Adrenal gland (tissue), 12 donors: ENCODE results near the gene IL1RAPL2. TPM values are rescaled to one million over a fixed set of nuclear protein-coding genes. Genes with fewer than 3 reads are reported as not detected.
"Not testable (repeated sequence)": the region's sequence is repeated elsewhere in the genome, so short reads cannot be mapped to it uniquely, and the experiment has no call there.

Experiments
- DNase-seq, 7 donors: peaks; one replicate each; pipeline ENCODE4 v3.0.0-alpha.2; 2019 to 2020
- H3K27ac ChIP-seq, 5 donors: fragments of 200-600 bp; sonication (generic) in 4 of 5; 1 replicate in 3 of 5; 2 replicates in 2 of 5; pipeline versions ENCODE4 v1.5.1 to v1.8.0; 2016 to 2020; ENCODE audit warnings: mild to moderate bottlenecking in 1 of 5
- H3K27me3 ChIP-seq: fragments of 200-600 bp; 2 replicates; pipeline ENCODE4 v1.8.0; 2021
- H3K36me3 ChIP-seq, 2 donors: fragments of 200-600 bp; replicated peaks in 1 of 2; 1 replicate in 1 of 2; 2 replicates in 1 of 2; pipeline versions ENCODE4 v1.5.1 to v1.8.0; 2018 to 2022
- H3K4me1 ChIP-seq, 2 donors: fragments of 200-600 bp; replicated peaks in 1 of 2; 1 replicate in 1 of 2; 2 replicates in 1 of 2; pipeline versions ENCODE4 v1.5.1 to v1.8.0; 2018 to 2021
- H3K4me3 ChIP-seq, 4 donors: fragments of 200-600 bp; sonication (generic) in 3 of 4; one replicate each; pipeline ENCODE4 v1.5.1; 2016 to 2018
- H3K9me3 ChIP-seq, 3 donors: fragments of 200-600 bp; sonication (generic) in 1 of 3; replicated peaks in 1 of 3; 1 replicate in 2 of 3; 2 replicates in 1 of 3; pipeline versions ENCODE4 v1.5.1 to v1.8.0; 2016 to 2021
- POLR2A ChIP-seq, 2 donors: fragments of 450-650 bp; IDR thresholded peaks; one replicate each; pipeline ENCODE4 v1.6.1; 2017; ENCODE audit warnings: antibody characterized with exemption in 2 of 2, mild to moderate bottlenecking in 2 of 2, moderate library complexity in 1 of 2
- WGBS, 4 donors: extraction: QIAGEN DNeasy Blood & Tissue Kit in 2 of 4; methylation state at CpG; one replicate each; pipeline versions ENCODE4 v1.1.5 to v1.1.7; 2013 to 2017; 5-methylcytosine and 5-hydroxymethylcytosine counted together
- intact Hi-C, 2 donors: fragments of 100-400 bp; cut with DNase I; formaldehyde crosslinking; loops; one replicate each; pipeline versions ENCODE4 v1.14.1 to v1.15.0; 2022 to 2023
- polyA plus RNA-seq, 3 donors: library from polyadenylated mRNA; stranded (reverse); fragments of 200-250 nt in 2 of 3; fragments of 350-450 nt in 1 of 3; fragmentation: Illumina TruSeq in 1 of 3; extraction: RNeasy Lipid Tissue Mini Kit (QIAGEN cat#74804) in 1 of 3; gene quantifications; one replicate each; pipeline ENCODE4 v1.2.3, GENCODE V29; 2013 to 2014
- total RNA-seq, 9 donors: library from RNA; depleted of rRNA in 4 of 9; stranded (reverse); fragments of >200 nt in 4 of 9; fragments of 120-200 nt in 1 of 9; fragmentation: NEBNext Ultra II Directional in 1 of 9; extraction: Animal tissue kit (Norgen Biotek cat#: 25700) in 1 of 9; gene quantifications; one replicate each; pipeline versions ENCODE4 v1.1.0 to v1.2.4, GENCODE V29; 2013 to 2023
- TF ChIP-seq, protein P1 (sequence below), 6 experiments: fragments of 450-650 bp in 4 of 6; fragments of 200-600 bp in 2 of 6; sonication (generic) in 1 of 6; IDR thresholded peaks; 1 replicate in 5 of 6; 2 replicates in 1 of 6; pipeline versions ENCODE4 v1.5.1 to v1.8.0; 2016 to 2021; ENCODE audit warnings: antibody characterized with exemption in 6 of 6, mild to moderate bottlenecking in 2 of 6, moderate library complexity in 1 of 6
- donor health status: healthy with polysubstance abuse.
- donor health status: Bipolar disorder and iron deficiency.
- donor health status: DM: yes; HTN: yes; CAD: no.
- donor health status: DM: no; HTN: no; CAD: no.
- donor health status: DM: no; HTN: no; CAD: no.
- donor health status: DM: yes; HTN: yes; CAD: no.

IL1RAPL2 gene
- total and polyA plus RNA-seq, 12 donors = 0.27 to 8.4 (median 0.64) TPM; not detected in 5

DNA sequence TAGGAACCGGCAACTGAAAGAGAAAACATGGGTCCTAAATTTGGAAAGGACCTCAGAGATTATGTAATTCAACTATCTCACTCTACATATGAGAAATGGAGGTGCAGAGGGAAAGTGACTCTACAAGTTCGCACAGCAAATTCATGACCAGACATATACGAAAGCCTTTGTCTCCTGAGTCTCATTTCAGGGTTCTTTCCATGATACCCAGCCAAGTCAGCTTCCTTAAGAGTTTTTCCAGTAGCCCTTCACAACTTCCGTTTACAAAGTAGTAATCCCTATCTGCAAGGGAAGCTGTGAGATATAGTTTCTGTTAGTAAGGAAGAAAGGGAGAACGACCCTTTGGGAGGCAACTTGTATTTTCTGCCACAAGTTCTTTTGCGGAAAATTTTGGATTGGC is 543.9 kb downstream of the IL1RAPL2 start:
- TF ChIP-seq, protein P1, sequence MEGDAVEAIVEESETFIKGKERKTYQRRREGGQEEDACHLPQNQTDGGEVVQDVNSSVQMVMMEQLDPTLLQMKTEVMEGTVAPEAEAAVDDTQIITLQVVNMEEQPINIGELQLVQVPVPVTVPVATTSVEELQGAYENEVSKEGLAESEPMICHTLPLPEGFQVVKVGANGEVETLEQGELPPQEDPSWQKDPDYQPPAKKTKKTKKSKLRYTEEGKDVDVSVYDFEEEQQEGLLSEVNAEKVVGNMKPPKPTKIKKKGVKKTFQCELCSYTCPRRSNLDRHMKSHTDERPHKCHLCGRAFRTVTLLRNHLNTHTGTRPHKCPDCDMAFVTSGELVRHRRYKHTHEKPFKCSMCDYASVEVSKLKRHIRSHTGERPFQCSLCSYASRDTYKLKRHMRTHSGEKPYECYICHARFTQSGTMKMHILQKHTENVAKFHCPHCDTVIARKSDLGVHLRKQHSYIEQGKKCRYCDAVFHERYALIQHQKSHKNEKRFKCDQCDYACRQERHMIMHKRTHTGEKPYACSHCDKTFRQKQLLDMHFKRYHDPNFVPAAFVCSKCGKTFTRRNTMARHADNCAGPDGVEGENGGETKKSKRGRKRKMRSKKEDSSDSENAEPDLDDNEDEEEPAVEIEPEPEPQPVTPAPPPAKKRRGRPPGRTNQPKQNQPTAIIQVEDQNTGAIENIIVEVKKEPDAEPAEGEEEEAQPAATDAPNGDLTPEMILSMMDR (IDR thresholded peaks at IDR 0.05) = no peak
- no peak for TF ChIP-seq POLR2A (IDR thresholded peaks at IDR 0.05)
- no peak for DNase-seq
- H3K9me3 ChIP-seq = no peaks in the 10 kb centered on the region
- no peak overlapping the region for H3K4me3 ChIP-seq
- H3K27me3 ChIP-seq = peaks cover 6% of the 10 kb centered on the region
- no peaks in the 10 kb centered on the region for H3K4me1 ChIP-seq
- no peaks in the 10 kb centered on the region for H3K36me3 ChIP-seq
- intact Hi-C loops = no loop called here
- no peak overlapping the region for H3K27ac ChIP-seq
- 74 to 85% (median 81%) methylated on average over 3 to 6 of the region's 6 CpGs for WGBS, 4 donors

DNA sequence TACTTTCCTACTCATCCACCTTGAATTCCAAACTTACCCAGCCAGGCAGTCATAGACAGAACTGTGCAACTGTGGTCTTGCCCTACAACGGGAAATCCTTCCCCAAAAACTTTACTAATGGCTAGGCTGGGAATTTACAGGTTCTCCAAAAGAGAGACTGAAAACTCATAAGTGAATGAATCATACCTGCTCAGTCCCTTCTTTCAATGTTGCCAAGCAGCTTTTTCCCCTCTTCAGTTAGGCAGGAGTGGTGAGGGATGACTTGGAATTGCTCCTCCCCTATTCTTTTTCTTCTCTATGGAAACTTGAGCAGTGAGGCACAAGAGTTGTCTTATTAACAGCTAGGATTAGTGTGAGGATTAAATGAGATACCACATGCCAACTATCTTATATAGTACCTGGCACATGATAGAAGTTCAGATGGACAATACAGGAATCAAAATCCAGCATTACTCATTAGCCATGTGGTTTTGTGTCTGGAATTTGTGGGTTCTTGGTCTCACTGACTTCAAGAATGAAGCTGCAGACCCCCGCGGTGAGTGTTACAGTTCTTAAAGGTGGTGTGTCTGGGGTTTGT is 548.6 kb downstream of the IL1RAPL2 start:
- WGBS, 4 donors = 64 to 84% (median 81%) methylated on average over 1 to 3 of the region's 3 CpGs
- Histone ChIP-seq H3K27ac (no peak overlapping the region), H3K27me3 (no peaks in the 10 kb centered on the region), H3K9me3 (no peaks in the 10 kb centered on the region), H3K4me1 (no peaks in the 10 kb centered on the region), H3K4me3 (no peak overlapping the region), H3K36me3 (no peaks in the 10 kb centered on the region)
- intact Hi-C loops = no loop called here
- no peak for DNase-seq
- TF ChIP-seq, protein P1 (IDR thresholded peaks at IDR 0.05) = no peak
- TF ChIP-seq POLR2A (IDR thresholded peaks at IDR 0.05) = no peak

DNA sequence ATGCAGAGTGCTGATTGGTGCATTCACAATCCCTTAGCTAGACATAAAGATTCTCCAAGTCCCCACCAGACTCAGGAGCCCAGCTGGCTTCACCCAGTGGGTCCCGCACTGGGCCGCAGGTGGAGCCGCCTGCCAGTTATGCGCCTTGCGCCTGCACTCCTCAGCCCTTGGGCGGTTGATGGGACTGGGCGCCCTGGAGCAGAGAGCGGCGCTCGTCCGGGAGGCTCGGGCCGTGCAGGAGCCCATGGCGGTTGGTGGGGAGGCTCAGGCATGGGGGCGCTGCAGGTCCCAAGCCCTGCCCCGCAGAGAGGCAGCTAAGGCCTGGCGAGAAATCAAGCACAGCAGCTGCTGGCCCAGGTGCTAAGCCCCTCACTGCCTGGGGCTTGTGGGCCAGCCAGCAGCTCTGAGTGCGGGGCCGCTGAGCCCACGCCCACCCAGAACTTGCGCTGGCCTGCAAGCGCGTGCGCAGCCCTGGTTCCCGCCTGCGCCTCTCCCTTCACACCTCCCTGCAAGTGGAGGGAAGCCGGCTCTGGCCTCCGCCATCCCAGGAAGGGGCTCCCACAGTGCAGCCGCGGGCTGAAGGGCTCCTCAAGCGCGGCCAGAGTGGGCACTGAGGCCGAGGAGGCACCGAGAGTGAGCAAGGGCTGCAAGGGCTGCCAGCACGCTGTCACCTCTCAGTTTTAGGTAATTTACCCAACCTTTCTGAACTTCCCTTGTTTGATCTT is 549.8 kb downstream of the IL1RAPL2 start:
- DNase-seq, H3K27ac ChIP-seq, H3K4me1 ChIP-seq, H3K9me3 ChIP-seq, H3K4me3 ChIP-seq, H3K27me3 ChIP-seq, intact Hi-C loops, H3K36me3 ChIP-seq: not testable (repeated sequence)
- 88 to 100% (median 91%) methylated on average over 2 to 35 of the region's 35 CpGs for WGBS, 4 donors

DNA sequence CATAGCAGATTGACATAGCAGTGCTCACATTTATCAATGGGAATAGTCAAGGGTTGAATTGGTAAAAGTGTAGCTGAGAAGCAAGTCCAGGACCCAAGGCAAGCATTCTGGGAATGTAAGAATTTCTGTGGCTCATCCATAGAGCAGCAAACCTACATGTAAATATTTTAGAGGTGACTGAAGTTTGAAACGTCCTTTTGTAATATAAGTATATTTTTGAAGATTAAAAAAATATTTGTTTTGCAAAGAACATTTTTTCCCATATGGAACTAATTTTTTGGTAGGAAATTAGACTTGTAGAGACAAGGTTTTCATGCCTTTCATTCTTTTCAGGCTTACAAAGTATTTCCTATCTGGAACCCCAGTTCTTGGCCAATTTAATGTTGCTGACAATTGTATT is 550.5 kb downstream of the IL1RAPL2 start:
- intact Hi-C loops = no loop called here
- no peaks in the 10 kb centered on the region for H3K9me3 ChIP-seq
- no peak for TF ChIP-seq POLR2A (IDR thresholded peaks at IDR 0.05)
- TF ChIP-seq, protein P1 (IDR thresholded peaks at IDR 0.05) = no peak
- no peaks in the 10 kb centered on the region for H3K27me3 ChIP-seq
- H3K4me1 ChIP-seq = no peaks in the 10 kb centered on the region
- H3K4me3 ChIP-seq = no peak overlapping the region
- no peak overlapping the region for H3K27ac ChIP-seq
- no peak for DNase-seq
- 30 to 69% (median 32%) methylated on average over 1 of the region's 1 CpG for WGBS, 4 donors
- no peaks in the 10 kb centered on the region for H3K36me3 ChIP-seq

DNA sequence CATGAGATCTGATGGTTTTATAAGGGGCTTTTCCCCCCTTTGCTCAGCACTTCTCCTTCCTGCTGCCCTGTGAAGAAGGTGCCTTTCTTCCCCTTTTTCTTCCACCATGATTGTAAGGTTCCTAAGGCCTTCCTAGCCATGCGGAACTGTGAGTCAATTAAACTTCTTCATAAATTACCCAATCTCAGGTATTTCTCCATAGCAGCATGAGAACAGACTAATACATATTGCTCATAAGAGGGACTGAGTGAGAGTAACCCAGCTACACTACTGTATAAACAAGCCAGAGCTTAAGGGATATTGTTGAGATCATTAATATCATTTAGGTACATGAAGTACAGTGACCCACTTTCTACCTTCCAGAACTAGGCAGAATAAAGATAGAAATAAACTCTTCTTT is 551.6 kb downstream of the IL1RAPL2 start:
- Histone ChIP-seq H3K4me3 (no peak overlapping the region), H3K27ac (no peak overlapping the region), H3K4me1 (no peaks in the 10 kb centered on the region), H3K27me3 (no peaks in the 10 kb centered on the region), H3K36me3 (no peaks in the 10 kb centered on the region), H3K9me3 (no peaks in the 10 kb centered on the region)
- DNase-seq = no peak
- WGBS, 4 donors = 84 to 92% (median 85%) methylated on average over 1 of the region's 1 CpG
- intact Hi-C loops = no loop called here
- TF ChIP-seq POLR2A (IDR thresholded peaks at IDR 0.05) = no peak
- TF ChIP-seq, protein P1 (IDR thresholded peaks at IDR 0.05) = no peak
